Measurements from ENCODE around the gene NPHP3.
"Not testable (repeated sequence)": the region's sequence is repeated elsewhere in the genome, so short reads cannot be mapped to it uniquely, and the experiment has no call there.

The NPHP3 gene

GRCh38 chr3:132643366-132643765 lies 78.8 kb downstream of the NPHP3 start:
- TF ChIP-seq CTCF (IDR thresholded peaks at IDR 0.05; ENCODE audit: low read depth, low read length) = no peak
- no peaks in the 10 kb centered on the region for H3K9me3 ChIP-seq
- 0 out of 2 replicates have a peak, but pooled peaks cover 3% of the 10 kb centered on the region for H3K4me1 ChIP-seq
- no peaks in the 10 kb centered on the region for H3K27me3 ChIP-seq
- no peak for DNase-seq
- H3K4me3 ChIP-seq (ENCODE audit: low read depth, low read length) = no peak overlapping the region
- no peaks in the 10 kb centered on the region for H3K36me3 ChIP-seq

GRCh38 chr3:132642539-132642847 lies 79.7 kb downstream of the NPHP3 start:
- DNase-seq = no peak
- 0 out of 2 replicates have a peak, but pooled peaks cover 2% of the 10 kb centered on the region for H3K4me1 ChIP-seq
- H3K4me3 ChIP-seq (ENCODE audit: low read depth, low read length) = no peak overlapping the region

GRCh38 chr3:132641837-132642538 lies 80.2 kb downstream of the NPHP3 start:
- no peaks in the 10 kb centered on the region for H3K36me3 ChIP-seq
- H3K4me3 ChIP-seq (ENCODE audit: low read depth, low read length) = no peak overlapping the region
- no peaks in the 10 kb centered on the region for H3K4me1 ChIP-seq
- no peaks in the 10 kb centered on the region for H3K27me3 ChIP-seq
- no peaks in the 10 kb centered on the region for H3K9me3 ChIP-seq
- no peak for DNase-seq
- TF ChIP-seq CTCF (IDR thresholded peaks at IDR 0.05; ENCODE audit: low read depth, low read length) = peak; percentile 70

More at GRCh38 chr3:132642539-132642847, 79.7 kb downstream of the NPHP3 start:
- TF ChIP-seq CTCF (IDR thresholded peaks at IDR 0.05; ENCODE audit: low read depth, low read length) = no peak
- H3K9me3 ChIP-seq = no peaks in the 10 kb centered on the region
- H3K27me3 ChIP-seq = no peaks in the 10 kb centered on the region
- H3K36me3 ChIP-seq = no peaks in the 10 kb centered on the region

- H3K4me1 ChIP-seq; H3K27me3 ChIP-seq; H3K4me3 ChIP-seq (ENCODE audit: low read depth, low read length); H3K36me3 ChIP-seq; H3K9me3 ChIP-seq; DNase-seq: not testable (repeated sequence)
Observed at GRCh38 chr3:132641427-132641826, 80.8 kb downstream of the NPHP3 start.

- H3K9me3 ChIP-seq = no peaks in the 10 kb centered on the region
- no peaks in the 10 kb centered on the region for H3K36me3 ChIP-seq
- TF ChIP-seq CTCF (IDR thresholded peaks at IDR 0.05; ENCODE audit: low read depth, low read length) = no peak
- no peak overlapping the region for H3K4me3 ChIP-seq (ENCODE audit: low read depth, low read length)
- no peaks in the 10 kb centered on the region for H3K4me1 ChIP-seq
- H3K27me3 ChIP-seq = no peaks in the 10 kb centered on the region
- no peak for DNase-seq
Observed at GRCh38 chr3:132638706-132639105, 83.5 kb downstream of the NPHP3 start.

GRCh38 chr3:132637590-132637989 lies 84.6 kb downstream of the NPHP3 start:
- Histone ChIP-seq H3K36me3 (no peaks in the 10 kb centered on the region), H3K4me1 (no peaks in the 10 kb centered on the region), H3K9me3 (no peaks in the 10 kb centered on the region), H3K27me3 (no peaks in the 10 kb centered on the region), H3K4me3 (ENCODE audit: low read depth, low read length) (no peak overlapping the region)
- no peak for DNase-seq
- no peak for TF ChIP-seq CTCF (IDR thresholded peaks at IDR 0.05; ENCODE audit: low read depth, low read length)

Measured in BE2C (cell line).